OCI-LY3 (cell line): ENCODE results near the gene CTNNBL1.

ENCODE experiments used
- H2AFZ ChIP-seq: fragments of 200-600, 300-600 bp; shearing (Covaris generic); 2 replicates; pipeline ENCODE4 v1.6.0; 2014; ENCODE audit warnings: antibody characterized with exemption, low read depth, low read length
- H3K27ac ChIP-seq: fragments of 200-600, 300-600 bp; sonication (generic); 2 replicates; pipeline ENCODE4 v1.5.1; 2014; ENCODE audit warnings: mild to moderate bottlenecking, low read length, moderate library complexity, mixed read lengths
- H3K27me3 ChIP-seq: fragments of 200-600, 300-600 bp; sonication (generic); 2 replicates; pipeline ENCODE4 v1.6.1; 2014; ENCODE audit warnings: low read depth, low read length, mixed read lengths
- H3K36me3 ChIP-seq: fragments of 200-600, 300-600 bp; sonication (generic); replicated peaks from 2 replicates; pipeline ENCODE3; 2014; ENCODE audit warnings: low read depth, low read length, mixed read lengths
- H3K4me1 ChIP-seq: fragments of 300-600, 200-600 bp; sonication (generic); 2 replicates; pipeline ENCODE4 v1.6.1; 2014; ENCODE audit warnings: low read length, mixed read lengths
- H3K4me2 ChIP-seq: fragments of 200-600, 300-600 bp; sonication (generic); 2 replicates; pipeline ENCODE4 v1.6.1; 2014; ENCODE audit warnings: low read length, mixed read lengths
- H3K4me3 ChIP-seq: fragments of 300-600, 200-600 bp; sonication (generic); 2 replicates; pipeline ENCODE4 v1.5.1; 2014; ENCODE audit warnings: antibody characterized with exemption, mild to moderate bottlenecking, low read length, moderate library complexity
- H3K79me2 ChIP-seq: fragments of 300-600, 200-600 bp; shearing (Covaris generic); 2 replicates; pipeline ENCODE4 v1.6.1; 2014; ENCODE audit warnings: mild to moderate bottlenecking, low read length, mixed read lengths
- H3K9ac ChIP-seq: fragments of 300-600, 200-600 bp; shearing (Covaris generic); 2 replicates; pipeline ENCODE4 v1.6.0; 2014; ENCODE audit warnings: mild to moderate bottlenecking, low read length, moderate library complexity
- H3K9me3 ChIP-seq: fragments of 200-600, 300-600 bp; shearing (Covaris generic); 2 replicates; pipeline ENCODE4 v1.6.1; 2014; ENCODE audit warnings: low read length, mixed read lengths; ENCODE audit not compliant: insufficient read depth
- H4K20me1 ChIP-seq: fragments of 200-600, 300-600 bp; sonication (generic); 2 replicates; pipeline ENCODE4 v1.6.1; 2016; ENCODE audit warnings: low read length, mixed read lengths; ENCODE audit not compliant: insufficient read depth
- EZH2phosphoT487 ChIP-seq: fragments of 200-600 bp; shearing (Covaris generic); IDR thresholded peaks from 2 replicates; pipeline ENCODE4 v1.6.1; 2018; ENCODE audit warnings: antibody characterized with exemption, mixed run types, low read depth
- TF ChIP-seq, protein P1 (sequence below): fragments of 200-600, 300-600 bp; sonication (generic); IDR thresholded peaks from 2 replicates; pipeline ENCODE4 v1.5.1; 2014; ENCODE audit warnings: antibody characterized with exemption, low read length, low read depth

Gene CTNNBL1

DNA sequence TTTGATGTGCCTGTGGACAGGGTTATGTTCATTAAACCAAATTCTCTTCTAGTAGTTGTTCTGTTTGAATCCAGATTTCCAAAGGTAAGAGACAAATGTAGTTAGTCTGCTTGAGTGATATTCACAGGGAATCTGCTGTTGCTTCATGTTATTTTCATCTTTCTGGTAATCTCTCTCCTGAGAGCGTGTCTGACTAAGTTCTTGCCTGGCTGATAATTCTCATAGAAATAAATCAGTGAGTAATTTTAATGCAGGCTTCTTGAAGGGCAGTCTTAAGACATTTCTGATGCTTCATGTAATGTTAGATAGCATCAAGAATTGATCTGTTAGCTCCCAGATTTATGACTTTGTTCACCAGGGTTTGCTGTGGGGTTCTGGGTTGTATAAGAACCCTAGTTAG lies 54.2 kb downstream of the CTNNBL1 start:
- Histone ChIP-seq H3K4me2 (no peak overlapping the region), H3K4me3 (no peak overlapping the region), H3K27ac (no peak overlapping the region), H3K36me3 (peaks cover 55% of the 10 kb centered on the region), H3K4me1 (peaks cover 14% of the 10 kb centered on the region; the same call in 1 of the 2 replicates), H3K9ac (no peak overlapping the region), H2AFZ (no peak overlapping the region), H3K79me2 (peaks cover 3% of the 10 kb centered on the region; the same call in 1 of the 2 replicates), H4K20me1 (peaks cover 17% of the 10 kb centered on the region; the same call in 1 of the 2 replicates), H3K27me3 (no peaks in the 10 kb centered on the region), H3K9me3 (no peaks in the 10 kb centered on the region)
- no peak for TF ChIP-seq EZH2phosphoT487
- TF ChIP-seq, protein P1, sequence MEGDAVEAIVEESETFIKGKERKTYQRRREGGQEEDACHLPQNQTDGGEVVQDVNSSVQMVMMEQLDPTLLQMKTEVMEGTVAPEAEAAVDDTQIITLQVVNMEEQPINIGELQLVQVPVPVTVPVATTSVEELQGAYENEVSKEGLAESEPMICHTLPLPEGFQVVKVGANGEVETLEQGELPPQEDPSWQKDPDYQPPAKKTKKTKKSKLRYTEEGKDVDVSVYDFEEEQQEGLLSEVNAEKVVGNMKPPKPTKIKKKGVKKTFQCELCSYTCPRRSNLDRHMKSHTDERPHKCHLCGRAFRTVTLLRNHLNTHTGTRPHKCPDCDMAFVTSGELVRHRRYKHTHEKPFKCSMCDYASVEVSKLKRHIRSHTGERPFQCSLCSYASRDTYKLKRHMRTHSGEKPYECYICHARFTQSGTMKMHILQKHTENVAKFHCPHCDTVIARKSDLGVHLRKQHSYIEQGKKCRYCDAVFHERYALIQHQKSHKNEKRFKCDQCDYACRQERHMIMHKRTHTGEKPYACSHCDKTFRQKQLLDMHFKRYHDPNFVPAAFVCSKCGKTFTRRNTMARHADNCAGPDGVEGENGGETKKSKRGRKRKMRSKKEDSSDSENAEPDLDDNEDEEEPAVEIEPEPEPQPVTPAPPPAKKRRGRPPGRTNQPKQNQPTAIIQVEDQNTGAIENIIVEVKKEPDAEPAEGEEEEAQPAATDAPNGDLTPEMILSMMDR: no peak

- H3K4me1 ChIP-seq: peaks cover 14% of the 10 kb centered on the region; the same call in 1 of the 2 replicates
- TF ChIP-seq EZH2phosphoT487: no peak
- TF ChIP-seq, protein P1: no peak
- H2AFZ ChIP-seq: no peak overlapping the region
- no peaks in the 10 kb centered on the region for H3K9me3 ChIP-seq
- H3K79me2 ChIP-seq: peaks cover 3% of the 10 kb centered on the region; the same call in 1 of the 2 replicates
- no peak overlapping the region for H3K9ac ChIP-seq
- no peak overlapping the region for H3K4me3 ChIP-seq
- peaks cover 22% of the 10 kb centered on the region; the same call in 1 of the 2 replicates for H4K20me1 ChIP-seq
- peaks cover 59% of the 10 kb centered on the region for H3K36me3 ChIP-seq
- H3K27me3 ChIP-seq: no peaks in the 10 kb centered on the region
- H3K27ac ChIP-seq: no peak overlapping the region
- no peak overlapping the region for H3K4me2 ChIP-seq
Observed at GRCh38 chr20:37749218-37749617, 55.4 kb downstream of the CTNNBL1 start.

GRCh38 chr20:37749620-37750403 lies 56.0 kb downstream of the CTNNBL1 start:
- Histone ChIP-seq H3K27ac (no peak overlapping the region), H3K4me3 (no peak overlapping the region), H2AFZ (no peak overlapping the region), H3K9ac (no peak overlapping the region), H4K20me1 (peaks cover 19% of the 10 kb centered on the region; the same call in 1 of the 2 replicates), H3K79me2 (no peaks in the 10 kb centered on the region), H3K27me3 (no peaks in the 10 kb centered on the region), H3K36me3 (peaks cover 56% of the 10 kb centered on the region), H3K4me2 (no peak overlapping the region), H3K4me1 (peaks cover 14% of the 10 kb centered on the region; the same call in 1 of the 2 replicates), H3K9me3 (no peaks in the 10 kb centered on the region)
- TF ChIP-seq EZH2phosphoT487: no peak
- TF ChIP-seq, protein P1: no peak

DNA sequence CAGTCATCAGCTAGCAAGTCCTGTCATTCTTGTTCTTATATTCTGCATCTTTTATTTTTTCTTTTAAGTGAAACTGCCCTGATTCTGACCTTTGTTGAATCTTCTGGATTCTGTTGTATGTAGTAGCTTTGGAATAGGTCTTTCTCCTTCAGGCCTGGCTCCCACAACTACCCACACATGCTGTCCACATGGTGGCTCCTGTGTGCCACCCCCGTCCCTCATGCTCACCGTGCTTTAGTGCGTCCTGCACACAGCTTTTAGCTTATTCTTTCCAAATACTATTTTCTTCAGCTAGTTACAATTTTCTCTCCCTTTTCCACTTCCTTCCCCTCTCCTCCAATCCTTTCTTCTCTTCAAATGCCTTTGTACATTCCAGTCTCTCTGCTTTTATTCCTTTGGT lies 61.8 kb downstream of the CTNNBL1 start:
- H3K4me1 ChIP-seq: no peaks in the 10 kb centered on the region
- H4K20me1 ChIP-seq: peaks cover 7% of the 10 kb centered on the region; the same call in 1 of the 2 replicates
- H3K4me3 ChIP-seq: no peak overlapping the region
- H2AFZ ChIP-seq: no peak overlapping the region
- no peak overlapping the region for H3K27ac ChIP-seq
- no peak overlapping the region for H3K4me2 ChIP-seq
- H3K79me2 ChIP-seq: no peaks in the 10 kb centered on the region
- no peak for TF ChIP-seq EZH2phosphoT487
- TF ChIP-seq, protein P1: 0 out of 2 replicates have a peak, but pooled peaks have one; percentile 18
- no peaks in the 10 kb centered on the region for H3K27me3 ChIP-seq
- H3K9ac ChIP-seq: no peak overlapping the region
- peaks cover 53% of the 10 kb centered on the region for H3K36me3 ChIP-seq
- no peaks in the 10 kb centered on the region for H3K9me3 ChIP-seq
